Measurements from ENCODE around the gene CFAP45.

The CFAP45 gene

DNA sequence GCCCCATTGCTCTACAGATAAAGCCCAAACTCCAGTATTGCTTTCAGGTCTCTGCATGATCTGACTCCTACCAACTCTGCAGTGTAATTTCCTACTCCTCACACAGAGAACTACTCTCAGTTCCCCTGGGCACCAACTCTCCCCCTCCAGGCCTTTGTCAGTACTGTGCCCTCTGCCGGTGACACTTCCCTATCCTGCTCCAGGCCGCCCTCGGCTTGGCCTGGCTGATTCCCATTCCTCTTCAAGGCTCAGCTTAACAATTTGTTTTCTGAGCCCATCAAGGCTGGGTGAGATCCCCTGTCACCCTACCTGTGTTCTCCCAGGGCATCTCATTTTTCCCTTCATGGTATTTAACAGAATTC is 70.7 kb downstream of the CFAP45 start:
- H3K27me3 ChIP-seq (ENCODE audit: insufficient read depth, poor library complexity, severe bottlenecking): no peaks in the 10 kb centered on the region
- H3K4me1 ChIP-seq (ENCODE audit: insufficient read depth, poor library complexity, severe bottlenecking): no peaks in the 10 kb centered on the region
- no peak overlapping the region for H3K27ac ChIP-seq (ENCODE audit: poor library complexity, severe bottlenecking)
- no peaks in the 10 kb centered on the region for H3K9me3 ChIP-seq (ENCODE audit: severe bottlenecking)
- DNase-seq (ENCODE audit: low spot score) (no peak), ATAC-seq (ENCODE audit: low read depth) (peak; percentile 66)
- H3K4me3 ChIP-seq (ENCODE audit: severe bottlenecking): no peak overlapping the region
- peak; percentile 35 for TF ChIP-seq CTCF (IDR thresholded peaks at IDR 0.05; ENCODE audit: poor library complexity, severe bottlenecking)
- H3K36me3 ChIP-seq (ENCODE audit: low read depth): no peaks in the 10 kb centered on the region

DNA sequence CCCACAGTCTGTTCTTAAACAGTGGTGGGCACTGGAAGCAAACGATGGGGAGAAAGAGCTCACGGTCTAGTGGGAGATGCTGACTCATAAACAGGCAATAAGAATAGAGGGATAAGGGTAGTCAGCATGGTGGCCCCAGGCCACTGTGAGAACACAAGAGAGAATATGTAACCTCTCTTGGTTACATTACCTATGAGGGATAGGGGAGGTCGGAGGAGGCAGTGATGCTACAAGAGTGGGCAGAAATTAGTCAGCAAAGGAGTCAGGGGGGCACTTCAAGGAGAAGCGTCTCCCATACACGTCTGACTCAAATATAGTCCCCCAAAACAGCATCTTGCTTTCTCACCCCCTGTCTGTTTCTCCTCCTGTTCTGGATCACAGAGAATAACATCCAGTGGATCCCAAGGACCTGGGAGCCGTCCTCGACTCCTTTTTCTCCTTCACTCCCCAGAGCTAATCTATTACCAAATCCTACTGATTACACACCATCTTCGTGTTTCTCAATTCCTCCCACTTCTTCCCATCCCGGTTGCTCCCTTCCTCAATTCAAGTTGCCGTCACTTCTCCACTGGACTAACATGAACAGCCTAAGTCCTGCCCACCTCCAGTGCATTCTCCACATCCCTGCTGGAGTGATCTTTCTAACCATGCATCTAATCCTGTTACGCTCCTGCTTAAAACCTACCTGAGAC is 71.2 kb downstream of the CFAP45 start:
- no peaks in the 10 kb centered on the region for H3K9me3 ChIP-seq (ENCODE audit: severe bottlenecking)
- H3K27me3 ChIP-seq (ENCODE audit: insufficient read depth, poor library complexity, severe bottlenecking): no peaks in the 10 kb centered on the region
- no peaks in the 10 kb centered on the region for H3K4me1 ChIP-seq (ENCODE audit: insufficient read depth, poor library complexity, severe bottlenecking)
- TF ChIP-seq CTCF (IDR thresholded peaks at IDR 0.05; ENCODE audit: poor library complexity, severe bottlenecking): no peak
- H3K4me3 ChIP-seq (ENCODE audit: severe bottlenecking): no peak overlapping the region
- no peaks in the 10 kb centered on the region for H3K36me3 ChIP-seq (ENCODE audit: low read depth)
- no peak for DNase-seq (ENCODE audit: low spot score)
- no peak overlapping the region for H3K27ac ChIP-seq (ENCODE audit: poor library complexity, severe bottlenecking)
- ATAC-seq (ENCODE audit: low read depth): no peak

DNA sequence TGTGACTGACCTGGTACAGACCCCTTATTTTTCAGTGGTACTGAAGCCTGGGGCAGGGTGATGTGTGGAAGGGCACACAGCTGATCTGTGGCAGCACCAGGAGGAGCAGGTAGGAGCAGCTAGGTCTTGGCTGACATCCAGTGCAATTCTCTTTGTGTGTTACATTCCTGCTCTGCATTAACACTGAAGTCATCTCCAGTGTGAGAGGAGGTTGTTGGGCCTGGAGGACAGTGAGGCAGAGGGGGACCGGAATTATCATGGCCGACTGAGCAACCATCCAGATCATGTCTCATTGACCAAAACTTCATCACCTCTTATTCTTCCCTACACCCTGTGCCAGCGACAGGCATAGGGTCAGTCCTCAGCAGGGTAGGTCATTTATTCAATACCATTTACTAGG is 71.8 kb downstream of the CFAP45 start:
- TF ChIP-seq CTCF (IDR thresholded peaks at IDR 0.05; ENCODE audit: poor library complexity, severe bottlenecking): no peak
- H3K36me3 ChIP-seq (ENCODE audit: low read depth): no peaks in the 10 kb centered on the region
- no peaks in the 10 kb centered on the region for H3K4me1 ChIP-seq (ENCODE audit: insufficient read depth, poor library complexity, severe bottlenecking)
- DNase-seq (ENCODE audit: low spot score) (no peak), ATAC-seq (ENCODE audit: low read depth) (0 out of 3 replicates have a peak, but pooled peaks have one; percentile 23)
- H3K9me3 ChIP-seq (ENCODE audit: severe bottlenecking): no peaks in the 10 kb centered on the region
- H3K27ac ChIP-seq (ENCODE audit: poor library complexity, severe bottlenecking): no peak overlapping the region
- no peak overlapping the region for H3K4me3 ChIP-seq (ENCODE audit: severe bottlenecking)
- H3K27me3 ChIP-seq (ENCODE audit: insufficient read depth, poor library complexity, severe bottlenecking): no peaks in the 10 kb centered on the region

DNA sequence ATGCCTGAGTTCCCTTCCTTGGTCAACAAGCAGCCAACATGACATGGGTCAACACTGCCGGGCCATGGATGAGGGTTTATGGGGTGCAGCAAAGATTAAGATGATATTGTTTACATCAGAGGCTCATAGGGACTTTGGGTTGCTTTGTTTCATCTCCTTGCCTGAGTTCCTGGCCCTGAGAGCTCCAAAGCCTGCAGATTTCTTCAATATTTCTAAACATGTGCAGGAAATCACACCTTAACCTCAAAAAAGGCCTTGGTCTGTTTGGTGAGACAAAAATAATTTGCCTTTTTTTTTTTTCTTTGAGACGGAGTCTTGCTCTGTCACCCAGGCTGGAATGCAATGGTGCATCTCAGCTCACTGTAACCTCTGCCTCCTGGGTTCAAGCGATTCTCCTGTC is 72.4 kb downstream of the CFAP45 start:
- no peak overlapping the region for H3K4me3 ChIP-seq (ENCODE audit: severe bottlenecking)
- H3K4me1 ChIP-seq (ENCODE audit: insufficient read depth, poor library complexity, severe bottlenecking): no peaks in the 10 kb centered on the region
- no peak for DNase-seq (ENCODE audit: low spot score)
- TF ChIP-seq CTCF (IDR thresholded peaks at IDR 0.05; ENCODE audit: poor library complexity, severe bottlenecking): no peak
- ATAC-seq (ENCODE audit: low read depth): no peak
- no peak overlapping the region for H3K27ac ChIP-seq (ENCODE audit: poor library complexity, severe bottlenecking)
- H3K9me3 ChIP-seq (ENCODE audit: severe bottlenecking): no peaks in the 10 kb centered on the region
- no peaks in the 10 kb centered on the region for H3K36me3 ChIP-seq (ENCODE audit: low read depth)
- H3K27me3 ChIP-seq (ENCODE audit: insufficient read depth, poor library complexity, severe bottlenecking): no peaks in the 10 kb centered on the region

DNA sequence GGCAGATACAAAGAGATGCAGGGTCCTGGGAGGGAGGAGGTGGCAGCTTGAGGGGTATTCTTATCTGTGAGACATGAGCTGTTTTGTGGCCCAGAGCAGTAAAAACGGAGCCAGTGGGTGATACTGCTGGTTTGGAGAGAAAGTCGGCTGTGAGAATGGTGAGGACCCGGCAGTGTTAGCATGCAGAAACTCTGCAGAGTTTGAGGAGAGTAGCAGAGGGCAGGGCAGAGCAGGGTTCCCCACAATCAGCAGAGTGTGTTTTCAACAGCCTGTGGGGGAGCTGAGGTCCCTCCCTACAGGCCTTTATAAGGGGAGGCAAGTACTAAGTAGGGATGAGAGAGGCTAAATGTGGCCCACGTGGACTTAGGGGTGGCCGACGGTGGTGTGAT is 72.9 kb downstream of the CFAP45 start:
- Histone ChIP-seq H3K9me3 (ENCODE audit: severe bottlenecking) (no peaks in the 10 kb centered on the region), H3K36me3 (ENCODE audit: low read depth) (no peaks in the 10 kb centered on the region), H3K27ac (ENCODE audit: poor library complexity, severe bottlenecking) (no peak overlapping the region), H3K4me3 (ENCODE audit: severe bottlenecking) (no peak overlapping the region), H3K4me1 (ENCODE audit: insufficient read depth, poor library complexity, severe bottlenecking) (no peaks in the 10 kb centered on the region), H3K27me3 (ENCODE audit: insufficient read depth, poor library complexity, severe bottlenecking) (no peaks in the 10 kb centered on the region)
- TF ChIP-seq CTCF (IDR thresholded peaks at IDR 0.05; ENCODE audit: poor library complexity, severe bottlenecking): no peak
- DNase-seq (ENCODE audit: low spot score): no peak
- no peak for ATAC-seq (ENCODE audit: low read depth)

Measured in RWPE2 (cell line).